Loucy (cell line): ENCODE measurements around the gene CACNA1D.

Experiments used
- H2AFZ ChIP-seq: fragments of 200-600 bp; sonication (generic); 2 replicates; pipeline ENCODE4 v1.6.0; 2016; ENCODE audit warnings: antibody characterized with exemption, mild to moderate bottlenecking, low read length, moderate library complexity
- H3F3A ChIP-seq: fragments of 200-600 bp; 2 replicates; pipeline ENCODE4 v1.6.0; 2016; ENCODE audit warnings: antibody characterized with exemption, low read depth, mild to moderate bottlenecking
- H3K27me3 ChIP-seq: fragments of 200-600 bp; sonication (generic); 2 replicates; pipeline ENCODE4 v1.6.1; 2014; ENCODE audit warnings: low read length, mild to moderate bottlenecking; ENCODE audit not compliant: insufficient read depth, poor library complexity, severe bottlenecking
- H3K36me3 ChIP-seq: fragments of 200-600 bp; sonication (generic); 2 replicates; pipeline ENCODE4 v1.6.1; 2016; ENCODE audit warnings: low read length; ENCODE audit not compliant: insufficient read depth
- H3K4me1 ChIP-seq: fragments of 200-600 bp; sonication (generic); 2 replicates; pipeline ENCODE4 v1.5.1; 2014; ENCODE audit warnings: low read length, mild to moderate bottlenecking; ENCODE audit not compliant: insufficient read depth, poor library complexity, severe bottlenecking
- H3K4me2 ChIP-seq: fragments of 200-600 bp; sonication (generic); 2 replicates; pipeline ENCODE4 v1.6.0; 2014; ENCODE audit warnings: antibody characterized with exemption, low read length, low read depth, mild to moderate bottlenecking; ENCODE audit not compliant: poor library complexity, severe bottlenecking
- H3K4me3 ChIP-seq: fragments of 200-600 bp; sonication (generic); 2 replicates; pipeline ENCODE4 v1.5.1; 2014; ENCODE audit warnings: low read length, mild to moderate bottlenecking, mixed read lengths; ENCODE audit not compliant: poor library complexity, severe bottlenecking
- H3K79me2 ChIP-seq: fragments of 200-600 bp; sonication (generic); 2 replicates; pipeline ENCODE4 v1.6.1; 2014; ENCODE audit warnings: low read length; ENCODE audit not compliant: insufficient read depth
- H3K9ac ChIP-seq: fragments of 200-600 bp; sonication (generic); 2 replicates; pipeline ENCODE4 v1.6.0; 2014; ENCODE audit warnings: mild to moderate bottlenecking, low read depth, low read length, moderate library complexity; ENCODE audit not compliant: poor library complexity, severe bottlenecking
- H3K9me2 ChIP-seq: fragments of 200-600 bp; sonication (generic); replicated peaks from 2 replicates; pipeline ENCODE4 v1.6.1; 2016; ENCODE audit warnings: low read depth, low read length, mixed read lengths
- H3K9me3 ChIP-seq: fragments of 200-600 bp; sonication (generic); 2 replicates; pipeline ENCODE4 v1.6.1; 2014; ENCODE audit warnings: mild to moderate bottlenecking, antibody characterized with exemption, low read length, low read depth; ENCODE audit not compliant: insufficient read depth
- H4K20me1 ChIP-seq: fragments of 200-600 bp; sonication (generic); 2 replicates; pipeline ENCODE4 v1.6.0; 2014; ENCODE audit warnings: antibody characterized with exemption, low read length, mild to moderate bottlenecking; ENCODE audit not compliant: insufficient read depth, poor library complexity, severe bottlenecking
- CTCF ChIP-seq: fragments of 200-600 bp; sonication (generic); conservative IDR thresholded peaks from 2 replicates; pipeline ENCODE4 v1.5.1; 2014; ENCODE audit warnings: mild to moderate bottlenecking, antibody characterized with exemption, low read length
- EZH2phosphoT487 ChIP-seq: fragments of 200-600 bp; IDR thresholded peaks from 2 replicates; pipeline ENCODE4 v1.6.1; 2018; ENCODE audit warnings: antibody characterized with exemption, mild to moderate bottlenecking, moderate library complexity, borderline replicate concordance

Gene CACNA1D

GRCh38 chr3:53773611-53774368 is 279.4 kb downstream of the CACNA1D start:
- Histone ChIP-seq H3K9me3 (no peaks in the 10 kb centered on the region), H3K27me3 (no peaks in the 10 kb centered on the region)
- TF ChIP-seq CTCF = no peak
- TF ChIP-seq EZH2phosphoT487 = no peak

GRCh38 chr3:53774414-53774813 is 280.0 kb downstream of the CACNA1D start:
- Histone ChIP-seq H3K4me3 (no peak overlapping the region), H3K27me3 (no peaks in the 10 kb centered on the region), H3K9ac (no peak overlapping the region), H3K79me2 (no peaks in the 10 kb centered on the region), H3K4me2 (no peak overlapping the region), H3K9me3 (no peaks in the 10 kb centered on the region), H3K9me2 (no peaks in the 10 kb centered on the region), H3K36me3 (no peaks in the 10 kb centered on the region), H3F3A (no peaks in the 10 kb centered on the region), H2AFZ (no peak overlapping the region), H3K4me1 (peaks cover 12% of the 10 kb centered on the region), H4K20me1 (no peaks in the 10 kb centered on the region)
- TF ChIP-seq CTCF (no peak), EZH2phosphoT487 (no peak)

More at GRCh38 chr3:53773611-53774368, 279.4 kb downstream of the CACNA1D start:
- H3K4me3 ChIP-seq = no peak overlapping the region
- H3K9me2 ChIP-seq = no peaks in the 10 kb centered on the region
- H3F3A ChIP-seq = no peaks in the 10 kb centered on the region
- no peaks in the 10 kb centered on the region for H4K20me1 ChIP-seq
- no peaks in the 10 kb centered on the region for H3K79me2 ChIP-seq
- peaks cover 12% of the 10 kb centered on the region for H3K4me1 ChIP-seq
- no peak overlapping the region for H3K4me2 ChIP-seq
- no peaks in the 10 kb centered on the region for H3K36me3 ChIP-seq
- no peak overlapping the region for H3K9ac ChIP-seq
- H2AFZ ChIP-seq = no peak overlapping the region

GRCh38 chr3:53775018-53775417 is 280.6 kb downstream of the CACNA1D start:
- H3K9me3 ChIP-seq = no peaks in the 10 kb centered on the region
- no peaks in the 10 kb centered on the region for H3F3A ChIP-seq
- no peak overlapping the region for H3K4me3 ChIP-seq
- no peaks in the 10 kb centered on the region for H3K27me3 ChIP-seq
- no peaks in the 10 kb centered on the region for H3K36me3 ChIP-seq
- H3K79me2 ChIP-seq = no peaks in the 10 kb centered on the region
- no peaks in the 10 kb centered on the region for H4K20me1 ChIP-seq
- H3K9me2 ChIP-seq = no peaks in the 10 kb centered on the region
- H3K4me1 ChIP-seq = peaks cover 12% of the 10 kb centered on the region
- TF ChIP-seq EZH2phosphoT487 = no peak
- no peak for TF ChIP-seq CTCF
- no peak overlapping the region for H2AFZ ChIP-seq
- no peak overlapping the region for H3K4me2 ChIP-seq
- H3K9ac ChIP-seq = no peak overlapping the region
